ENCODE results near the gene DIS3L2.
"Not testable (repeated sequence)": the region's sequence is repeated elsewhere in the genome, so short reads cannot be mapped to it uniquely, and the experiment has no call there.

Gene DIS3L2

GRCh38 chr2:232132181-232132580, 170.7 kb downstream of the DIS3L2 start:
- DNase-seq, result no peak

GRCh38 chr2:232133078-232133477, 171.6 kb downstream of the DIS3L2 start:
- DNase-seq, result no peak

- DNase-seq, result no peak
Observed at GRCh38 chr2:232134939-232135338, 173.4 kb downstream of the DIS3L2 start.

- no peak for DNase-seq
Observed at GRCh38 chr2:232137356-232138147, 176.0 kb downstream of the DIS3L2 start.

GRCh38 chr2:232138441-232138840, 176.9 kb downstream of the DIS3L2 start:
- DNase-seq, result no peak

DNA sequence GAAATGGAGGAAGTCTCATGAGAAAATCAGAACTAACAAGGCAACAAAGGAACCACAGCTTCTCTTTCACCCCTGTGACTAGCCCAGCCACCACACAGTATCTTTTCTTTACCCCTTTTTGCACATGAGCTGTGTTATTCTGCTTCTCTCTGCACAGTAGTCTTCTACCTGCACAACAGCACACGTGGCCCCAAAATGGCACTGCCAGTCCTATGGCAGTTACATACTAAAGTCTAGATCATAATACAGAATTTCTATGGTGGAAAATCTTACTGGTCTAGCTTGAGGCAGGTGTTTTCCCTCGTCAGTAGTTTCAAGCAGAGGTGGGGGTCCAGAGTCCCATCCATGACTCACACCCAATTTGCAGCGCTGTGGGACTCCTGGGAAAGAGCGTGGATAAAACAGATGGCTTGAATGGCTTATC, 177.7 kb downstream of the DIS3L2 start:
- DNase-seq, result no peak

DNA sequence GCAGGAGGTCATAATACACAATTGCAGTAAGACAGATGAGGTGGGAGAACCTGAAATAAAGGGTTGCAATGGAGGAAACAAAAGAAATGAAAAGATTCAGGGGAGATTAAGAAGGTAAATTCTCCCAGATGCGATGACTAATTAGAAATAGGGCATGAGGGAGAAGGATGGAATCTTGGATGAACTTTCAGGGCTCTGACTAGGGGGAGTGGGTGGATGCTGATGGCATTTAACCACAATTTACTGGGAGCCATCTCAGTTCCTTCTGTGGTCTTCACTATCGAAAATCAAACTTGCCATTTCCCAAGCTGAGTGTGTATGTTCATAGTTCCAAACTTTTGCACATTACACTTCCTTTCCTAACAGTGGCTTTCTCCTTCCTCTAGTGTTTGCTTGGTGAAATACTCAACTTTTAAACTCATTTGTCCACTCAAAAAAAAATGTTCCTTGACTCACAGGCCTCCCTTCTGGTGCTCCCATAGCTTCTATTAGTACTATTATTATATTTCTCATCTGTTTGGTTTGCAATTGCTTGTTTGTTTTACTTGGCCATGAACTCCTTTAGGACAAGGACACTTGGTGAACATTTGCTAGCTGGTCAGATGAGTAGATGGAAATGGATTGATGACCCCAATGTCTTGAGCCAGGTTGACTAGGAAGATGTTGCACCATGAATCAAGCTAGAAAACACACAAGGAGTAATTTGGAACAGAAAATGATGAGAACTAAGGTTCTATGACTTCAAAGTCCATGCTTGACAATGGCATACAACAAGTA, 178.5 kb downstream of the DIS3L2 start:
- no peak for DNase-seq

GRCh38 chr2:232141591-232141990, 180.1 kb downstream of the DIS3L2 start:
- DNase-seq, result no peak

- peak; percentile 40 for DNase-seq
Observed at GRCh38 chr2:232142049-232142448, 180.5 kb downstream of the DIS3L2 start.

GRCh38 chr2:232142502-232142901, 181.0 kb downstream of the DIS3L2 start:
- DNase-seq, result no peak

DNA sequence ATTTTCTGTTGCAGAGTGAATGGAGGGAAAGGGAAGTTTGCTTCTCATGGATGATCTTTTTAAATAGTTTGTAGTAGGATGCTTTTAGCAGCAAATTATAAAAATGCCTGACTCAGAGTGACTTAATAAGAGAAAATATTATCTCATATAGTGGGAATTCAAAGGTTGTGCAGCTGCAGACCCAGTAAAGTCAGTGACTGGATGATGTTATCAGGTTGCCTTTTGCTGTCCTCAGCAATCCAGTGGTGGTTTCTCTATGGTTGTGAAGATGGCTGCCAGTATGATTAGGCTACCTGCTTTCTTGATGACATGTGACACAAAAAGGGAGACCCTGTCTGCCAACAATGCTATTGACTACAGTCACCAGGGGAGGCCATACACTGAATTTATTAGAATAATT, 184.8 kb downstream of the DIS3L2 start:
- no peak for DNase-seq

DNA sequence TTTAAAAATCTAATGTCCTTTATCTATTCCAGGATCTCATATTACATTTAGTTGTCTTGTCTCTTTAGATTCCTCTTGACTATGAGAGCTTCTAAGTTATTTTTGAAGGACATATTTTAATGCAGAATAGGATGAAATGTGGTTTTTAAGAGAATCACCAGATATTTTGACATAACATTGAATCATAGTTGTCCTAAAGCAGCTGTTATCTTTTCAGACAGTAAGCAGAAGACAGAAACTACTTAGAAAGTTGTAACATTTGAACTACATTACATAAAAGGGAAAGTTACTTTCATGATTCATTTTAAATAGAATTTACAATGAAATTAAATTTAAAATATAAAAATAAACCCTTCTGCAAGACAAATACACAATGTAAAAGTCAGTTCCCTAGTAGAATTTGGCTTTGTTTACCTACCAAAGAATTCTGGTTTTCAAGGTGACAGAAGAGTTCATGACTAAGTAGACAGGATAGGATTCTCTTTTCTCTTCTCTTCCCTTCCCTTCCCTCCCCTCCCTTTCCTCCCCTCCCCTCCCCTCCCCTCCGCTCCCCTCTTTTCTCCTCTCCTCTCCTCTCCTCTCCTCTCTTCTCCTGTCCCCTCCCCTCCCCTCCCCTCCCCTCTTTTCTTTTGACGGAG, 186.0 kb downstream of the DIS3L2 start:
- no peak for DNase-seq

DNA sequence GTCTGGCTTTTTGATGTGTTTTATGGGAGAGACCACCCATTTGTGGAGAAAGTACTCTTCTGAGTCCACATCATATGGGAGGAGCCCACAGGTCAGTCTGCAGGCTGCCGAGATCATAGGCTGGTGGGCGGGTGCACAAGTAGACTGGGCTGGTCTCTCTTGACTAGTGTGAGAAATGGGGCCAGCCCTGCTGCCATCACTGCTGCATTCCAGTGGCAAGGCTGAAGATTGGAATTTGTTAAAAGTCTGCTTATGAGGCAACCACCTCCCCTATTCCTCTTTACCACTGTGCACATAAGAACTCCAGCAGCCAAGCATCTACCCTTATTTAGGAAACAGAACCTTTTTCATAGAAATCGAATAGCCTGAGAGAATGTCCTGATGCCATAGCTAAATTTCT, 200.7 kb downstream of the DIS3L2 start:
- no peak for DNase-seq

GRCh38 chr2:232170396-232170795, 208.9 kb downstream of the DIS3L2 start:
- no peak for DNase-seq

DNA sequence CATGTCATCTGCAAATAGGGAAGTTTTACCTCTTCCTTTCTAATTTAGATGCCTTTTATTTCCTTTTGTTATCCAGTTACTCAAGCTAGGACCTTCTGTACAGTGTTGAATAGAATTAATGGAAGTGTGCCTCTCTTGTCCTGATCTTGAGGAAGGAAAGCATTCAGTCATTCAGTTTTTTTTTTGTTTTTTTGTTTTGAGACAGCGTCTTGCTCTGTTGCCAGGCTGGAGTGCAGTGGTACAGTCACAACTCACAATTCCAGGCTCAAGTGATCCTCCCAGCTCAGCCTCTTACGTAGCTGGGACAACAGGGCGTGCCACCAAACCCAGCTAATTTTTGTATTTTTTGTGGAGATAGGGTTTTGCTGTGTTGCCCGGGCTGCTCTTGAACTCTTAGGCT, 213.1 kb downstream of the DIS3L2 start:
- no peak for DNase-seq

- DNase-seq, result not testable (repeated sequence)
Observed at GRCh38 chr2:232176587-232176986, 215.1 kb downstream of the DIS3L2 start.

GRCh38 chr2:232183279-232183678, 221.8 kb downstream of the DIS3L2 start:
- no peak for DNase-seq

GRCh38 chr2:232184346-232184745, 222.8 kb downstream of the DIS3L2 start:
- no peak for DNase-seq

DNA sequence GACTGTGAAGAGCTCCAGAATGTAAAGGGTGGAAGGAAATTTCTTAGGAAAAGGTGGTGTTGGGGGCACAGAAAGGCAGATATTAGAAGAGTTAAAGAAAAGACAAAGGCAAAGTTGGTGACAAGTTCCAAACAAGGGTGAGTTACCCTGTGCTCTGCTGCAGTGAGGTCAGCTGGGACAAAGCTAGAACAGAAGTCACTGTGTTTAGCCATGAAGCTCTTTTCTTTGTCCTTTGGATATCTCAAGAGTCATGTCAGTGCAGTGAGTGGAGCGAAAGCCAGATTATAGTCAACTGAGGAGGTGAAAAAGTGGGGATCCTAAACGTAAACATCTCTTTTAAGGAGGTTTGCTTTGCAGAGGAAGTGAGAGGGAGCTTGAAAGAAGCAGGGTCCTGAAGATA, 229.3 kb downstream of the DIS3L2 start:
- no peak for DNase-seq

DNA sequence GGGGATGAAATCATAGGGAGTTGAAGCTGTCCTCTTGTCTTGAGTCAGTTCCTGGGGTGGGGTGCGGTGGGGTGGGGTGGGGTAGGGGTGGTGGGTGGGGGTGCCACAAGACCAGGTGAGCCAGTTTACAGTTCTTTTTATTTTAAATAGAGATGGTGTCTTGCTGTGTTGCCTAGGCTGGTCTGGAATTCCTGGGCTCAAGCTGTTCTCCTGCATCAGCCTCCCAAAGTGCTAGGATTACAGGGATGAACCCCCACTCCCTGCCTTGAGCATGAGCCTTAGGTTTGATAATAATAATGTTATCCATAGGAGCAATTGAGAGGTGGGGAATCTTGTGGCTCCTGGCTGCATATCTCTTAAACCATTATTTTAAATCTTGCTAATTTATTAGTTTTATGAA, 234.0 kb downstream of the DIS3L2 start:
- no peak for DNase-seq

GRCh38 chr2:232196802-232197201, 235.3 kb downstream of the DIS3L2 start:
- no peak for DNase-seq

- DNase-seq, result no peak
Observed at GRCh38 chr2:232200195-232200594, 238.7 kb downstream of the DIS3L2 start.

GRCh38 chr2:232203166-232203891, 241.8 kb downstream of the DIS3L2 start:
- DNase-seq, result no peak

All from femur (tissue), 1 donor.